ENCODE results near the gene OR9G1. TPM values are rescaled to one million over a fixed set of nuclear protein-coding genes. Genes with fewer than 3 reads are reported as not detected.

OR9G1 gene
- total RNA-seq, 1 donor from 2014 or later: not detected

GRCh38 chr11:56750190-56750589 lies 51.3 kb downstream of the OR9G1 start:
- TF ChIP-seq CTCF (conservative IDR thresholded peaks at IDR 0.05): no peak
- H3K27me3 Mint-ChIP-seq (ENCODE audit: low read depth): no peaks in the 10 kb centered on the region
- no peaks in the 10 kb centered on the region for H3K36me3 Mint-ChIP-seq (ENCODE audit: low read depth)
- H3K4me3 Mint-ChIP-seq: no peak overlapping the region
- no peak for DNase-seq (ENCODE audit: low read depth, low spot score)
- H3K4me1 Mint-ChIP-seq: no peaks in the 10 kb centered on the region
- peaks cover 5% of the 10 kb centered on the region for H3K9me3 Mint-ChIP-seq
- H3K27ac Mint-ChIP-seq (ENCODE audit: unreplicated experiment): no peak overlapping the region

GRCh38 chr11:56751480-56751879 lies 52.6 kb downstream of the OR9G1 start:
- no peak overlapping the region for H3K4me3 Mint-ChIP-seq
- no peaks in the 10 kb centered on the region for H3K36me3 Mint-ChIP-seq (ENCODE audit: low read depth)
- H3K9me3 Mint-ChIP-seq: peaks cover 5% of the 10 kb centered on the region
- no peak for DNase-seq (ENCODE audit: low read depth, low spot score)
- no peaks in the 10 kb centered on the region for H3K27me3 Mint-ChIP-seq (ENCODE audit: low read depth)
- H3K27ac Mint-ChIP-seq (ENCODE audit: unreplicated experiment): no peak overlapping the region
- no peaks in the 10 kb centered on the region for H3K4me1 Mint-ChIP-seq
- TF ChIP-seq CTCF (conservative IDR thresholded peaks at IDR 0.05): no peak

Small RNAs within 50 kb of the gene (microRNA-seq; reads per million reads assigned to microRNA genes)
- not detected for gene MIR6128

Other genes with a start within 250 kb of the OR9G1 start
- gene OR5M3, start 225.7 kb upstream of the OR9G1 start, total RNA-seq: not detected in 2 replicates
- gene OR5M8, start 207.7 kb upstream of the OR9G1 start, total RNA-seq: not detected in 2 replicates
- gene OR5M11, start 155.8 kb upstream of the OR9G1 start, total RNA-seq: not detected in 2 replicates
- gene OR5M10, start 121.4 kb upstream of the OR9G1 start, total RNA-seq: not detected in 2 replicates
- gene OR5M1, start 84.2 kb upstream of the OR9G1 start, total RNA-seq: not detected in 2 replicates
- not detected in 2 replicates for gene OR5AP2, start 56.7 kb upstream of the OR9G1 start, total RNA-seq
- not detected in 2 replicates for gene OR5AR1, start 35.4 kb upstream of the OR9G1 start, total RNA-seq
- gene OR9G4, start 49.6 kb downstream of the OR9G1 start, total RNA-seq: not detected in 2 replicates